Endometrial microvascular endothelial cells (primary cell): ENCODE data around the gene TMEM121B. TPM values are rescaled to one million over a fixed set of nuclear protein-coding genes. Genes with fewer than 3 reads are reported as not detected.

Source experiments
- in situ Hi-C: cut with HindIII; loops from 2 replicates; pipeline ENCODE4 v1.10.0; 2017; ENCODE audit warnings: low sequenced_read_pairs, low pct_unique_long_range_greater_than_20kb; ENCODE audit errors: inconsistent ontology term
- total RNA-seq: library from RNA; depleted of rRNA; stranded (reverse); fragments of >200 nt; gene quantifications from one replicate; pipeline ENCODE4 v1.2.3, GENCODE V29; 2015; ENCODE audit errors: inconsistent ontology term

TMEM121B gene
- total RNA-seq, 1 donor from 2014 or later = 0.46 TPM

DNA sequence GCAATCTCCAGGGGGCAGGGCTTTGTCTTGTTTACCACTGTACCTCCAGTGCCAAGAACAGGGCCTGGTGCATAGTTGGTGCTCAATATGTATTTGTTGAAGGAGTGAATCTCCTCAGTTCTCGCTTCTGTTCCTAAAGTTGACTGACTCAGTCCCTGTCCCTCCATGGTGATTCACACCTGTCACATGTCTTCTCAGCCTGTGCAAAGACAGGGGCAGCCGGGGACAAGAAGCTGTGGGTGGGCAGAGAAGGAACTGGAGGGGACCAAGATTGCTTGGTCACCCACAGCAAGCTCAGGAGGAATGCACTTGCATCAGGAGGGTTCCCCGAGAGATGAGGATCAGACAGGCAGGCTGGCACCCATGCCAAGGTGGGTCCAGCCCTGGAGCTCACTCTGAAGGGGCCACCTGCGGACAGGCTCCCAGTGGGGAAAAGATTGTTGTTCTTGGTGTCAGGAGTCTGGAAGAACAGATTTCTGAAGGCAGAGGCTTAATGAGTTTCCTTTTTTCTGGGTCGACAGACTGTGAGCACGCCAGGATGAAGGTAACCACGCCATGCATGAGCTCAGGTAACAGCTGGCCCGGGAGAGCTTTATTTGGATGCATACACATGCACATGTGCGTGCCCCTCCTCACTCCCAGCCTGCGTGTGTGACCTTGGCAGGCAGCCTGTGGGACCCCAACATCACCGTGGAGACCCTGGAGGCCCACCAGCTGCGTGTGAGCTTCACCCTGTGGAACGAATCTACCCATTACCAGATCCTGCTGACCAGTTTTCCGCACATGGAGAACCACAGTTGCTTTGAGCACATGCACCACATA is 19.5 kb downstream of the TMEM121B start:
- in situ Hi-C loops = no loop called here

GRCh38 chr22:17100621-17101020 is 20.5 kb downstream of the TMEM121B start:
- in situ Hi-C loops = no loop called here

- in situ Hi-C loops = no loop called here
Measured at GRCh38 chr22:17098379-17098819, 22.8 kb downstream of the TMEM121B start.

- in situ Hi-C loops = no loop called here
Measured at GRCh38 chr22:17097701-17098100, 23.5 kb downstream of the TMEM121B start.

DNA sequence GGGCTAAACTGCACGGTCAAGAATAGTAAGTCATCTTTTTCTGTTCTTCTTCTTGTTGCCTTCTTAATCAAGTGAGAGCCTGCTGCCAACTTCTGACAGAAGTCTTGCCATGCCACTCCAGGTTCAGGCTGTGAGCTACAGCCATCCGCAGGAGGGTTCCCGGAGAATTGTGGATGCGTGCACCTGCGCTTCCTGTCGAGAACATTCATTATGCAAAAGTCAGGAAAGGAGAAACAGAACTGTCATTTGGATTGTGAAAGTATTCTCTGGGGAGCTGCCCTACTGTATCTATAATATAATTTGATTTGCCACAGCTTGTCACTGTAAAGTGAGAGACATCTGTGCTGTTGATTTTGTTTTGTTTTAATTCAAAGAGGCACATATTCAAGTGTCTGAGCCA is 24.1 kb downstream of the TMEM121B start:
- in situ Hi-C loops = no loop called here

DNA sequence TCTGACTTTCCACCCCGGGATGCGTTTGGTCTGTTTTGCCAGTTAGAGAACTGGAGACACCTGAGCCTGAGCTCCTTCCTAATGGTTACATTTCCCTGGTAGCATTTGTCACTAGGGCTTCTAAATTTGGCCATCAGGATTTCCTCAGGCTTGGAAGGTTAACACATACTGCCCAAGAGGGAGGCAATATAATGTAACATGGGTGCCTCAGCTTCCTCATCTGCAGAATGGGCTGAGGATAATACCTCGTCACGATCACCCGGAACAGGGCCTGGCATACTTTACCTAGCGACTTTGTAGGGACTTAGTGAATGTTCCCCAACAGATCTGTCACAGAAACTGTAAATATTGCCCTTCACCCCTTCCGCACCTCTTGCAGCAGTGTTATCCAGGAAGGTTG is 25.1 kb downstream of the TMEM121B start:
- in situ Hi-C loops = no loop called here

DNA sequence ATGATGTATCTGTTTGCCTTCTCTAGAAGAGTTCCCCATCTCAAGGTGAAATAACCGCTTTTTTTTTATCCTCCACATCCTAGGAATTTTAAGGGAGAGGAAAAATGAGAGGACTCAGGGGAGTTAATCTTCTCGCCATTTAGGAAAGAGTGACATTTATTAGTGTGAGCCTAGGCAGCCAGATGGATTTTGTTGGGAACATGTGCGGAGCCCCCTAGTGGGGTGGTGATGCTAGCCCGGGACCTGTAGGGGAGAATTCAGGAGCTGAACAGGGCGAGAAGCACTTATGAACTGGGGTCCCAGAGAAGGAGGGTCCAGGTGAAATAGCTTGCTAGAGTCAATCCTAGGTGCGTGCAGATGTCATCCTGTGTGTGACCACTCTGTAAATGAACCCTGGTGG is 25.6 kb downstream of the TMEM121B start:
- in situ Hi-C loops = no loop called here

DNA sequence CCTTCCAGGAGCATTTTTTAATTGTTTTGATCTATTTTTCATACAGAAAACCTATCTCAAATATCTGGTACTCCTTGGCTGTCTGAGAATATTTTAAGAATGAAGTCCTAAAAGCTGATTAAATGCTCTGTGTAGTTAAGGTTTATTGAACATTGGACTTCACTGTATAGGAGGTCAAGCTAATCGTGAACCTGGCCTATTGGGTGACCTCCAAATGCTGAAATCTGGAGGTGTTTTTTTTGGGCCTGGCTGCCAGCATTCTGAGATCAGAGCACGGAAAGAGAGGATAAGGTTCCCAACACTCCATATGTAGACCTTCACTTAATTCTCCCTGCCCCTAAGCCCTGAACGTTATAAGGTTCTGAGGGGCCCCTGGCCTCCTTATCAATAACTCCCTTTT is 28.1 kb downstream of the TMEM121B start:
- in situ Hi-C loops = no loop called here

- in situ Hi-C loops = no loop called here
Measured at GRCh38 chr22:17091851-17092250, 29.3 kb downstream of the TMEM121B start.

GRCh38 chr22:17090550-17090949 is 30.6 kb downstream of the TMEM121B start:
- in situ Hi-C loops = no loop called here

DNA sequence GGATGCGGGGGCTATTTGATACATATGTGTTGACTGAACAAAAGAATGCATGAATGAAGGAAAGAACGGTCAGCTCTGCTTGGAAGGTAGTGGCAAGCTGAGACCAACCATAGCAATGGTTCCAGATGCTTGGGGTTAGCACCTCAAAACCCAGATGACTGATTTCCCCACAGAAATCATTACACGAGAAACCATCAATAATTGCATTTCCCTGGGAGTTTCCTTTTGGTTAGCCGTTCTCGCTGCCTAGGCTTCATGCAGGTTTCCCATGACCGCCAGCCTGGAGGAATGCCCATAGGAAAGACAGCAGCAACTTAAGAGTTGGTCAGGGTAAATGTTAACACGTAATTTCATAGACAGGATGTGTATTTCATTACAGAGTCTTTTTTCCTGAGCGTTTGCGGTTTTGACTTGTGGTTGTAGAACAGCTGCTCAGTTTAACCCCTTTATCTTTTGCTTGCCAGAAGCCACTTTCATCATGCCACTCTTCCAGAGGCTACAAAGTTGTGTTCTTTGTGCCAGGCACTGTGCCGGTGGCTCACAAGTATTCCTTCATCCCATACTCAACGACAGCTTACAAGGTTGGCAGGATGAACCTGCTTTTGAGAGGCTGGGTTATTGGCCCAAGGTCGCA is 33.5 kb downstream of the TMEM121B start:
- in situ Hi-C loops = no loop called here

GRCh38 chr22:17086788-17087497 is 34.2 kb downstream of the TMEM121B start:
- in situ Hi-C loops = no loop called here

- in situ Hi-C loops = no loop called here
Measured at GRCh38 chr22:17086296-17086695, 34.9 kb downstream of the TMEM121B start.

DNA sequence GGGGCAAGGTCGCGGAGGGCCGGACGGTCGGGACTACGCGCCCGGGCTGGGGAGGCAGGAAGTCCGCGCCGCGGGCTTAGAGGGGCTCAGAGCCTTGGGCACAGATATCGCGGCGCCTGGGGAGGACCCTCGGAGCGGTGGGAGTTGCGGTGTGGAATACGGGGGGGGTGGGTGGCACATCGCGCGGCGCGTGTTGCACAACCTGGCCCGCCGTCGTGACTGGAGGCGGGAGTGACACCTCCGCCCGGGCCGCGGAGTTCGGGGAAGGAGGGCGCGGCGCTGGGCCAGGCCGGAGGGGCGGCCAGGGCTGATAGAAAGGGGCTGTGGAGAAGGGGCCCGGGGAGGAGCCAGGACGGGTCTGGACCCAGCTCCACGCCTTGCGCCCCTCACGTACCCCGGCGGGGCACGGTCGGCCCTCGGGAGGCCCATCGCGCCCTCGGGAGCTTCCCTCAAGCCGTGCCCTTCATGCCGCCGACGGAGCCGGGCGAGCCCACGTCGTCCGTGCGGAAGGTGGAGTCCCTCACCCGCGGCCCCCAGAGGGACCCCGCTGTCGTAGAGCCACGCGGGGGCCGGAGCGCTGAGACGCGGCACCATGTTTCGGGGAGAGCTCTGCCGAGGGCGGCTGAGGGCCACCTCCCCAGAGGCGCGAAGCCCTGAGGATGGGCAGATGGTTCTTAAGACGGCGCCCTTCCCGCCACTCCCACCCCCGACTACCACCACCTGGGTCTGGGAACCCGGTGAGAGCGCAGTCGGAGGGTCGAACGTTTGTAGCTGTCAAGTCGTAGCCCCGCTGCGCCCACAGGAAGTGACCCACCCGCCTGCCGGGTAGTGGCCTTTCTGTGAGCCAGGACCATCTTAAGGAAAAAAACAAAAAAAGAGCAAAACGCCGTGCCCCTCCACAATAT is 35.6 kb downstream of the TMEM121B start:
- in situ Hi-C loops = no loop called here

- in situ Hi-C loops = no loop called here
Measured at GRCh38 chr22:17084554-17085276, 36.4 kb downstream of the TMEM121B start, which contains the start of gene IL17RA. TSS of gene IL17RA (plus strand) at chr22:17085000. CDS start at chr22:17085092, 92 bp downstream.

GRCh38 chr22:17083811-17084441 is 37.2 kb downstream of the TMEM121B start:
- in situ Hi-C loops = no loop called here

GRCh38 chr22:17083255-17083654 is 37.9 kb downstream of the TMEM121B start:
- in situ Hi-C loops = no loop called here

DNA sequence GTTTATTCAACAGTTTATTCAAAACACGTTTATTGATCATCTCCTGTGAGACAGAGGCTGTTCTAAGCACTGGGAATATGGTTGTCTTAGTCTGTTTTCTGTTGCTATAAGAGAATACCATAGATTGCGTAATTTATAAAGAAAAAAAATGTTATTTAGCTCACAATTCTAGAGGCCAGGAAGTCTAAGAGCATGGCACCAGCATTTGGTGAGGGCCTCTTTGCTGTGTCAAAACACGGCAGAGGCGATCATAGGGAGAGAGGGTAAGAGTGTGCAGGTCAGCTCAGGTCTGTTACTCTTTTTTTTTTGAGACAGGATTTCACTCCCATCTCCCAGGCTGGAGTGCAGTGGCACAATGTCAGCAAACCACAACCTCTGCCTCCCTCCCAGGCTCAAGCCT is 41.6 kb downstream of the TMEM121B start:
- in situ Hi-C loops = no loop called here
